GM12864 (cell line): ENCODE results near the gene P2RY8.
"Not testable (repeated sequence)": the region's sequence is repeated elsewhere in the genome, so short reads cannot be mapped to it uniquely, and the experiment has no call there.

Experiments used
- DNase-seq: peaks from one replicate; pipeline ENCODE4 v3.0.0-alpha.2; 2011; ENCODE audit warnings: low read depth
- H3K4me3 ChIP-seq: 2 replicates; pipeline ENCODE4 v1.5.1; 2011; ENCODE audit warnings: mild to moderate bottlenecking, low read depth, low read length, control low read depth
- TF ChIP-seq, protein P1 (sequence below): IDR thresholded peaks from 2 replicates; pipeline ENCODE4 v1.5.1; 2011; ENCODE audit warnings: low read depth, mild to moderate bottlenecking, moderate library complexity, low read length, control low read depth, inconsistent platforms; ENCODE audit errors: missing control alignments

Gene P2RY8

GRCh38 chrX:1434871-1435240 lies 102.1 kb downstream of the P2RY8 start:
- no peak overlapping the region for H3K4me3 ChIP-seq
- DNase-seq = no peak
- TF ChIP-seq, protein P1, sequence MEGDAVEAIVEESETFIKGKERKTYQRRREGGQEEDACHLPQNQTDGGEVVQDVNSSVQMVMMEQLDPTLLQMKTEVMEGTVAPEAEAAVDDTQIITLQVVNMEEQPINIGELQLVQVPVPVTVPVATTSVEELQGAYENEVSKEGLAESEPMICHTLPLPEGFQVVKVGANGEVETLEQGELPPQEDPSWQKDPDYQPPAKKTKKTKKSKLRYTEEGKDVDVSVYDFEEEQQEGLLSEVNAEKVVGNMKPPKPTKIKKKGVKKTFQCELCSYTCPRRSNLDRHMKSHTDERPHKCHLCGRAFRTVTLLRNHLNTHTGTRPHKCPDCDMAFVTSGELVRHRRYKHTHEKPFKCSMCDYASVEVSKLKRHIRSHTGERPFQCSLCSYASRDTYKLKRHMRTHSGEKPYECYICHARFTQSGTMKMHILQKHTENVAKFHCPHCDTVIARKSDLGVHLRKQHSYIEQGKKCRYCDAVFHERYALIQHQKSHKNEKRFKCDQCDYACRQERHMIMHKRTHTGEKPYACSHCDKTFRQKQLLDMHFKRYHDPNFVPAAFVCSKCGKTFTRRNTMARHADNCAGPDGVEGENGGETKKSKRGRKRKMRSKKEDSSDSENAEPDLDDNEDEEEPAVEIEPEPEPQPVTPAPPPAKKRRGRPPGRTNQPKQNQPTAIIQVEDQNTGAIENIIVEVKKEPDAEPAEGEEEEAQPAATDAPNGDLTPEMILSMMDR = no peak

DNA sequence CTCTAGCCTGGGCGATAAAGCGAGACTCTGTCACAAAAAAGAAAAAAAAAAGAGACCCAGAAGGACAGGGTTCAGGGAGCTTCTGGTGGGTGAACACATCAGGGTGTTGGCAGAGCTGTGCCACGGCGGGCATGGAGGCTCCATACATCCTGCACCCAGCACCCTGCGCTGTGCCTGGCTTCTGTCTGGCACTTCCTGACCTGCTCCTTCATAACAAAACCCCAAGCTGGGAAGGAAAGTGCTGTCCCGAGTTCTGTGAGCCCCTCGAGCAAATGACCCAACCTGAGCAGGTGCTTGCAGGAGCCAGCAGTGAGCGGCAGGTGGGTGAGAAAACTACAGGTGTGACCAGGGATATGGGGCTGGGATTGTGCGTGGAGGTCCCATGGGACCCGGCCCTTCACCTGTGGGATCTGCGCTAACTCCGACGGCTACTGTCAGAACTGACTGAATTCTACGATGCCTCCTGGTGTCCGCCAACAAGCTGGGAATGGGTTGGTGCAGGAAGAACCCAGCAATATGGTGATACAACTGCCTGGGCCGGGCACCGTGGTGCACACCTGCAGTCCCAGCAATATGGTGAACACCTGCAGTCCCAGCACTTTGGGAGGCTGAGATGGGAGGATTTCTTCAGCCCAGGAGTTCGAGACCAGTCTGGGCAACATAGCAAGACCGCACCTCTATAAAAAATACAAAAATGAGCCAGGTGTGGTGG lies 103.2 kb downstream of the P2RY8 start:
- DNase-seq = no peak
- H3K4me3 ChIP-seq = no peak overlapping the region
- TF ChIP-seq, protein P1 = no peak

DNA sequence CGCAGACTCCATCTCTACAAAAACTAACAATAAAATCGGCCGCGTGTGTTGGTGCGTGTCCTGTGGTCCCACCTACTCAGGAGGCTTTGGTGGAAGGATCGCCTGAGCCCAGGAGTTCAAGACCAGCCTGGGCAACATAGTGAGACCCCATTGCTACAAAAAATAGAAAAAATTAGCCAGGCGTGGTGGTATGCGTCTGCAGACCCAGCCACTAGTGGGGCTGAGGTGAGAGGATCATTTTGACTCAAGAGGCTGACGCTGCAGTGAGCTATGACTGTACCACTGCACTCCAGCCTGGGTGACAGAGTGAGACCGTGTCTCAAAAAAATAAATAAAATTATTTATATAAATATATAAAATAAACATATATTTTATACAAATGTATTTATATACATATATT lies 106.5 kb downstream of the P2RY8 start:
- DNase-seq = no peak
- H3K4me3 ChIP-seq = no peak overlapping the region
- TF ChIP-seq, protein P1 = no peak

DNA sequence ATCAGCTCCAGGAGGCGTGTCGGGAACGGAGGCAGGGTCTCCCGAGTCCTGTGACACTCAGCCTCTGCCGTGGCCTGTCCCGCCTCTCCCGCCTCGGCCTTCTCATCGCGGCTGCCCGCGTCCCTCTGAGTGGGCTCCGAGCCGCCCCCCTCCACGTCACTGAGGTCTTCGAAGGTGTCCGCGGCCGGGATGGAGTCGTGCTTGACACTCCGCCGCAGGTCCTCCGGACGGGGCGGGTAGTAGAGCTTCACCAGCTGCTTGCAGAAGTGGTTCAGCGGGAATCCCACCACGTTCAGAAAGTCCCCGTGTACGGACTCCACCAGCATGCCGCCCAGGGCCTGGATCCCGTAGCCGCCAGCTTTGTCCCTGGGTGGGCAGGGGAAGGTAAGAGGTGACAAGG lies 109.2 kb downstream of the P2RY8 start:
- TF ChIP-seq, protein P1 = no peak
- DNase-seq = no peak

DNA sequence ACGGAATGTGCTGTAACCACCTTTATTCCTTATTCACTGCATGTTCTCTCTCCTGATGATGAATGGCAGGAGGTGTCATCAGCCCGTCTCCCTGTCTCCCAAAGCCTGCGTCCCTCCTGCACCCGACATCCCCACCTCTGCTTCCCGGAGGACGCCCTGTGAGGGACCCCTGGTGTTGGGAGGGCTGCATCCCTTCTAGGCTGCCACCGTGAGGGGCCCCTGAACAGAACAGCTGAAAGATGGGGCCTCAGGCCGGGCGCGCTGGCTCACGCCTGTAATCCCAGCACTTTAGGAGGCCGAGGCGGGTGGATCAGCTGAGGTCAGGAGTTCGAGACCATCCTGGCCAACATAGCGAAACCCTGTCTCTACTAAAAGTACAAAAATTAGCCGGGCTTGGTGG lies 110.7 kb downstream of the P2RY8 start:
- not testable (repeated sequence) for DNase-seq, H3K4me3 ChIP-seq

More for the DNA sequence above, 109.2 kb downstream of the P2RY8 start:
- no peak overlapping the region for H3K4me3 ChIP-seq

- no peak for DNase-seq
- TF ChIP-seq, protein P1 = no peak
- H3K4me3 ChIP-seq = no peak overlapping the region
Measured at GRCh38 chrX:1425381-1425780, 111.6 kb downstream of the P2RY8 start.

DNA sequence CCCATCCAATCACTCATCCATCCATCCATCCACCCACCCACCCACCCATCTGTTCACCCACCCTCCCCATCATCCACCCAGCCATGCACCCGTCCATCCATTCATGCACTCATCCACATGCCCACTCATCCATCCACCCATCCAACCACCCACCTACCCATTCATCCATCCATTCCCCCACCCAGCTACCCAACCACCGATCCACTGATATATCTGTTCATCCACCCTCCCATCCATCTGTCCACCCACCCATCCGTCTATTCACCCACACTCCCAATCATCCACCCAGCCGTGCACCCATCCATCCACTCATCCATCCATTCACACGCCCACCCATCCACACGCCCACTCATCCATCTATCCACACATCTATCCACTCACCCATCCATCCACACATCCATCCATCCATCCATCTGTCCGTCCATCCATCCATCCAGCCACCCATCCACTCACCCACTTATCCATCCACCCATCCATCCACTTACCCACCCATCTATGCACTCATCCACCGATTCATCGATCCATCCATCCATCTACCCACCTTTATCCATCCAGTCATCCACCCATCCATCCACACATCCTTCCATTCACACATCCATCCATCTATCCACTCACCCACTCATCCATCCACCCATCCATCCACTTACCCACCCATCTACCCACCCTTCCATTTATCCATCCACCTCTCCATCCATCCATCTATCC lies 112.7 kb downstream of the P2RY8 start:
- TF ChIP-seq, protein P1 = no peak
- DNase-seq = no peak
- no peak overlapping the region for H3K4me3 ChIP-seq
